GM21360 (cell line): ENCODE results near the gene HSPA5.
A peak's percentile ranks its signal among the peaks of the same experiment; 100 is the strongest.
"Not testable (repeated sequence)": the region's sequence is repeated elsewhere in the genome, so short reads cannot be mapped to it uniquely, and the experiment has no call there.

Source experiments
- ATAC-seq: cut with Tn5 transposase; IDR thresholded peaks from one replicate; pipeline ENCODE4 v1.9.1; 2021; ENCODE audit warnings: mild to moderate bottlenecking, moderate library complexity; ENCODE audit not compliant: unreplicated experiment

Gene HSPA5

DNA sequence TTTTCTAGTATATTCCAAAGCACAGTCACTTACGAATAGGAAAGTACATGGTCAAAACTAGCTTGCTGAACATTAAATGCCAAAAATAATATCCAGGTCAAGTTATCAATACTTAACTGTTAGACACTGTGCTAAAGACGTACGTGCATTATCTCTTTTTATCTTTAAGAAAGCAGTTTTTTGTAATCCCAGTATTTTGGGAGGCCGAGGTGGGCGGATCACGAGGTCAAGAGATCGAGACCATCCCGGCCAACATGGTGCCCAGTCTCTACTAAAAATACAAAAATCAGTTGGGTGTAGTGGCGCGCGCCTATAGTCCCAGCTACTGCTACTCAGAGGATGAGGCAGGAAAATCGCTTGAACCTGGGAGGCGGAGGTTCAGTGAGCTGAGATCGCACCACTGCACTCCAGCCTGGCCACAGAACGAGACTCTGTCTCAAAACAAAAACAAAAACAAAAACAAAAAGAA, 2.7 kb upstream of the HSPA5 start:
- ATAC-seq = no peak

DNA sequence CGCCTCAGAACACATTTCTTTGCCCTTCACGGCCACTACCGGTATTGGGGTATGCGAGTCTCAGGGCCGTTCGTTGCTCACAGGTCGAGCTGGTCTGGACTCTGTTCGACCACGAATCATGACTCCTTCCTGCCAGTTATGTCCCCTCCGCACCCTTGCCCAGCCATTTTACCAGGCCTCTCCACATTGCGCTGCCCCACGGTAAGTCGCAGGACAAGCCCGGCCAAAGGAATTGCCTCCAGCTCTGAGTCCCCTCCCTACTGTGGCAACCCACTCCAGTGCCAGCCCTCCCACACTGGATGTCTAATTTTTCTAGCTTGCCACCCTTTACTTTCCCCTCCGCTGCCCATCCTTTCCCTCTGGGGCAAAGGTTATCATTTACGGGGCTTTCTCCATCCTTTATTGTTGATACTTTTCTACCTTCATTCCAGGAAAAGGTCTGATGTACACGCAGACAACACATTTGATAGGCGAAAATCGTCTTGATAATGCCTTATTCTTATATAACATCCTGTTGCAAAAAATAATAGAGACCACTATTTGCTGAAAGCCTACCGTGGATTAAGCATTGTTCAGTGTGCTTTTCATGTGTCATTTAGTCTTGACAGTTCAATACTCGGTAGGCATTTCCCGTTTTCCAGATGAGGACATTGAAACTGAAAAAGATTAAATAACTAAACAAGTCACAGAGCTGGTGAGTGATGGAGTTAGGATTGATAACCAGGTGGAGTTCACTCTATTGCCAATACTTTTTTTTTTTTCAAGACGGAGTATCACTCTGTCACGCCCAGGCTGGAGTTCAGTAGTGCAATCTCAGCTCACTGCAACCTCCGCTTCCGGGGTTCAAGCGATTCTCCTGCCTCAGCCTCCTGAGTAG, 958 bp upstream of the HSPA5 start:
- peak; percentile 2 for ATAC-seq

DNA sequence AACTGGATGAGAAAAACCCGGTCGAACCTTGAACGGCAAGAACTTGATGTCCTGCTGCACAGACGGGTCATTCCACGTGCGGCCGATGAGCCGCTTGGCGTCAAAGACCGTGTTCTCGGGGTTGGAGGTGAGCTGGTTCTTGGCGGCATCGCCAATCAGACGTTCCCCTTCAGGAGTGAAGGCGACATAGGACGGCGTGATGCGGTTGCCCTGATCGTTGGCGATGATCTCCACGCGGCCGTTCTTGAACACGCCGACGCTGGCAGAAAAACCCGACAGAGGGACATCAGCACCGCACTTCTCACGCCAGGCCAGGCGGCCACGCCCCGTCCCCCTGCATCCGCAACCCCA, 519 bp downstream of the HSPA5 start:
- ATAC-seq = peak; percentile 0

DNA sequence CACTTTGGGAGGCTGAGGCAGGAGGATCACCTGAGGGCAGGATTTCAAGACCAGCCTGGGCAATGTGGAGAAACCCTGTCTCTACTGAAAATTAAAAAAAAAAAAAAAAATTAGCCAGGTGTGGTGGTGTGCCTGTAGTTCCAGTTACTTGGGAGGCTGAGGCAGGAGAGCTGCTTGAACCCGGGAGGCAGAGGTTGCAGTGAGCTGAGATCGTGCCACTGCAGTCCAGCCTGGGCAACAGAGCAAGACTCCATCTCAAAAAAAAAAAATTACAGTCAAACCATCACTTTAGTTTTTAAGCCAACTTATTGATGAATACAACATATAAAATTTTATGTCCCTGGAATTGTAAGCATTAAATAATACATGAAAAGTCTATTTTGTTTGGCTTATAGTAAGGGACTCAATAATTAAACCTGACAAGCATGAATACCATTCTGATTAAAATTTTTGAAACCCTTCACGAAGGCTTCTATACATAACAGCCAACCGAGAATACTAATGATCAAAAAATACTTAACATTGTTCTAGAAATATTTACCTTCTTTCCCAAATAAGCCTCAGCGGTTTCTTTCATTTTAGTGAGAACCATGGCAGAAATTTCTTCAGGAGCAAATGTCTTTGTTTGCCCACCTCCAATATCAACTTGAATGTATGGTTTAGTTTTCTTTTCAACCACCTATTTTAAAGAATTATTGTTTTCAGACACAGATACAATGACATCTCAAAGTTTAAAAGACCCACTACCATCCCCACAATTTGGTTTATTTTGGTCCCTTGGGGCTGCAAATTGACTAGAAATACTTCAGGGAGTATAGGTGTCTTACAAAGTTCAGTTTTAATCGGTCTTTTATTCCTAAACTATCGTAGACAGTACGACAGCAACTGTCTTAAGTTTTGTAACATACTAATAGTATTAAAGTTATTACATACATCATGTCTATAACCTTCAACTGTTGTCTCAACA, 1.2 kb downstream of the HSPA5 start:
- no peak for ATAC-seq

DNA sequence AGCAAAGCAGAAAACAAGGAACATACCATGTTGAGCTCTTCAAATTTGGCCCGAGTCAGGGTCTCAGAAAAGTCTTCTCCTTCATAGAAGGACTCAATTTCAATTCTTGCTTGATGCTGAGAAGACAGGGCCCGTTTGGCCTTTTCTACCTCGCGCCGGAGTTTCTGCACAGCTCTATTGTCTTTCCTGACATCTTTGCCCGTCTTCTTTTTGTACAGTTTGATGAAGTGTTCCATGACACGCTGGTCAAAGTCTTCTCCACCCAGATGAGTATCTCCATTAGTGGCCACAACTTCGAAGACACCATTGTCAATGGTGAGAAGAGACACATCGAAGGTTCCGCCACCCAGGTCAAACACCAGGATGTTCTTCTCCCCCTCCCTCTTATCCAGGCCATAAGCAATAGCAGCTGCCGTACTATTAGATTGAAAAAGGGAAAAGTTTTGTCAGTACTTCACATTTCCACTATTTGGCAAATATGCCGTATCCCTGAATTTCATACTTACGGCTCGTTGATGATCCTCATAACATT, 2.2 kb downstream of the HSPA5 start:
- no peak for ATAC-seq

DNA sequence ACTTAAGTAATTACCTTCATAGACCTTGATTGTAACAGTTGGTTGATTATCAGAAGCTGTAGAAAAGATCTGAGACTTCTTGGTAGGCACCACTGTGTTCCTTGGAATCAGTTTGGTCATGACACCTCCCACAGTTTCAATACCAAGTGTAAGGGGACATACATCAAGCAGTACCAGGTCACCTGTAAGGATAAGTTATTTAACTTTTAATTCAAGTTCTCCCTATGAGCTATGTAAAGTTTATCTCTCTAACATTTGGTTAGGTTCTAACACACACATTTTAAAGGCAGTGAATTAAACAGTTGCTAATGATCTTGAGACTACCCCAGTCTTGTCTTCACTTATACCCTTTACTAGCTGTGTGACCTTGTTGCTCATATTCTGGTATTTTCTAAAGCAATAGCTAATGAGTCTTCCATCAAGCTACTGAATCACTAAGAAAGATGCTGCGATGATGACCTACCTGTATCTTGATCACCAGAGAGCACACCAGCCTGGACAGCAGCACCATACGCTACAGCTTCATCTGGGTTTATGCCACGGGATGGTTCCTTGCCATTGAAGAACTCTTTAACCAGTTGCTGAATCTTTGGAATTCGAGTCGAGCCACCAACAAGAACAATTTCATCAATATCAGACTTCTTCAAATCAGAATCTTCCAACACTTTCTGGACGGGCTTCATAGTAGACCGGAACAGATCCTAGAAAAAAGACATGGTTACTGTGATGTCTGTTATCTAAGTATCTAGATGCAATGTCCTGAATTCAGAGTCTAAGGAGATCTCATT, 2.8 kb downstream of the HSPA5 start:
- no peak for ATAC-seq

DNA sequence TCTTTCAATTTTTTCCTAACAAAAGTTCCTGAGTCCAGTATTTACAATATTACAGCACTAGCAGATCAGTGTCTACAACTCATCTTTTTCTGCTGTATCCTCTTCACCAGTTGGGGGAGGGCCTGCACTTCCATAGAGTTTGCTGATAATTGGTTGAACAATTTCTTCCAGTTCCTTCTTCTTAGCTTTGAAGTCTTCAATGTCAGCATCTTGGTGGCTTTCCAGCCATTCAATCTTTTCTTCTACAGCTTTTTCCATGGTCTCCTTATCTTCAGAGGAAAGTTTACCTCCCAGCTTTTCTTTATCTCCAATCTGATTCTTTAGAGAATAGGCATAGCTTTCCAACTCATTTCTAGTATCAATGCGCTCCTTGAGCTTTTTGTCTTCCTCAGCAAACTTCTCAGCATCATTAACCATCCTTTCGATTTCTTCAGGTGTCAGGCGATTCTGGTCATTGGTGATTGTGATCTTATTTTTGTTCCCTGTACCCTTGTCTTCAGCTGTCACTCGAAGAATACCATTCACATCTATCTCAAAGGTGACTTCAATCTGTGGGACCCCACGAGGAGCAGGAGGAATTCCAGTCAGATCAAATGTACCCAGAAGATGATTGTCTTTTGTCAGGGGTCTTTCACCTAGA, 4.5 kb downstream of the HSPA5 start:
- not testable (repeated sequence) for ATAC-seq

DNA sequence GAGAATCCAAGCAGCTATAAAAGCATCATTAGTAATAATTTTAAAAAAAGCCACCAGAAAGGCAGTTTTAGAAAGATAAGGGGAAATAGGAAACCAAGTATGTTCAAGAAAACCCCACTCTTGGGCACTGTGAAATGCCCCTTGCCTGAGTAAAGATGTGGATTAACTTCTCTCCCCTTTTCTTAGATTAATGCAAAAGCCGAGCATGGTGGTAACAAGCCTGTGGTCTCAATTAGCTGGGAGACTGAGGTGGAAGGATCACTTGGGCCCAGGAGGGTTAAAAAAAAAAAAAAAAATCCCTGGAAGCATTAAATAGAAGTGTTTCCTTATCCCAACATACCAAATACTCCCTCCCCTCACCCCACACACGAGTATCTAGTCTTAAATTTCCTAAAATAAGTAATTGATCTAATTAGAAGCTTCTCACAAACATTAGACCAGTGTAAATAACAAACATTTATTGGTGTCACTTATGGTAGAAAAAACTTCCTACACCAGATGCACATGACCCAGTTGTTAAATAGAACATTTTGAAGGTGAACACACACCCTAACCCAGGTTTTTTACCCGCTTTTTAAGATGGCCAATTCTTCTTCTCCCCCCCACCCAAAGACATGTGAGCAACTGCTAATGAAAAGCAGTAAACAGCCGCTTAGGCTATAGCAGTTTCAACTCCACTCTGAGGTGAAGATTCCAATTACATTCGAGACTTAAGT, 5.2 kb downstream of the HSPA5 start:
- ATAC-seq = no peak

DNA sequence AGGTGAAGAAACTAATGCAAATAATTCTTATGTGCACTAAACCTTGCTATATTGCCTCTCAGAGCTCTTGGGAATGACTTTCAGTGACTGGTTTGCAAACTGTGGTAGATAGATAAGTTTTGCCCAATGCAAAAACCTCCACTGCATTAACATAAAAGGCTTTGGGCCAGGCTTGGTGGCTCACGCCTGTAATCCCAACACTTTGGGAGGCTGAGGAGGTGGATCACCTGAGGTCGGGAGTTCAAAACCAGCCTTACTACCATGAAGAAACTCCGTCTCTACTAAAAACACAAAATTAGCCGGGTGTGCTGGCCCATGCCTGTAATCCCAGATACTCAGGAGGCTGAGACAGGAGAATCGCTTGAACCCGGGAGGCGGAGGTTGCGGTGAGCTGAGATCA, 7.0 kb downstream of the HSPA5 start:
- ATAC-seq = not testable (repeated sequence)

DNA sequence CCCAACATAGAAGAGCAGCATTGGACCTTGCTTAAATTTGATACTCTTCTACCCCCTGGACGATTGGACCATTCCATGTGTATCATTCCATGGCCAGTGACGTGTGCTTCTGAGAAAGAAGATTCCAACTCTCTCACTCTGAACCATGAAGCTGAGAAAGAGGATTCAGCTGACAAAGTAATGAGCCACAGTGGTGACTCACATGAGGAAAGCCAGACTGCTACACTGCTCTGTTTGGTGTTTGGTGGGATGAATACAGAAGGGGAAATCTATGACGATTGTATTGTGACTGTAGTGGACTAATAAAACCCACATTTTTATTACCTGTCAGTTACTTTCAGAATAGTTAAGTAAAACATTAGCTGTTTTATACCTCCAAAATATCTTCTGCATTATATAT, 7.5 kb downstream of the HSPA5 start:
- no peak for ATAC-seq

DNA sequence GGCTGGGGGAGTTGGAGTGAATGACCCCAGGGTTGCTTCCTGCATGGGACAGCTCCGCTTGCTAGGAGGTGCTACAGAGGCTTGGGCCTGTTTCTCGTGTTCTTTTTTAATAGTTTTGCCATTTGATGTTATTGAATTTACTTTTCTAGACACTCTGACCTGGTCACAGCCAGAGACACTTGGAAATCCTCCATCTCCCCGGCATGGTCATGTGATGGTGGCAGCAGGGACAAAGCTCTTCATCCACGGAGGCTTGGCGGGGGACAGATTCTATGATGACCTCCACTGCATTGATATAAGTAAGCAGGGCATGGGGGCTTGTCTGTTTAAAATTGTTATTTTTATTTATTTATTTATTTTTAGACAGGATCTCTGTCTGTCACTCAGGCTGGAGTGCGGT, 13.4 kb downstream of the HSPA5 start:
- ATAC-seq = no peak

DNA sequence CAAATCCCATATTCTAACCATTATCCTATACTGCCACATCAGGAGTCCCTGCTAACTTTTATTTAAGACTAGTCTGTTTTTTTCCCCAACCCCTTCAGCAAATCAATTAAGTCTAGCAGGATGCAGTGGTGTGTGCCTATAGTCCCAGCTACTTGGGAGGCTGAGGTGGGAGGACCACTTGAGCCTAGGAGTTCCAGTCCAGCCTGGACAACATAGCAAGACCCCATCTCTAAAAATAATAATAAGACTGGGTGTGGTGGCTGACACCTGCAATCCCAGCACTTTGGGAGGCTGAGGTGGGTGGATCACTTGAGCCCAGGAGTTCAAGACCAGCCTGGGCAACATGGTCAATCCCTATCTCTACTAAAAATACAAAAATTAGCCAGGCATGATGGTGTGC, 16.3 kb downstream of the HSPA5 start:
- not testable (repeated sequence) for ATAC-seq

DNA sequence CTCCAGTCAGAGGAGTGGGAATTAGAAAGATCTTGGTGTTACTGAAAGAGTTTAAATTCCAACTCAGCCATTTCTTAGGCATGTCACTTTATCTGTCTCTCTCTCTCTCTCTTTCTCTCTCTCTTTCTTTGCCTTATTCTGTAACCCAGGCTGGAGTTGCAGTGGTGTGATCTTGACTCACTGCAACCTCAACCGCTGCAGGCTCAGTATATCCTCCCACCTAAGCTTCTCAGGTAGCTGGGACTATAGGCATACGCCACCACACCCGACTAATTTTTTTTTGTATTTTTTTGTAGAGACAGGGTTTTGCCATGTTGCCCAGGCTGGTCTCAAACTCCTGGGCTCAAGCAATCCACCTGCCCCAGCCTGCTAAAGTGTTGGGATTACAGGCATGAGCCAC, 22.5 kb downstream of the HSPA5 start:
- ATAC-seq = no peak

DNA sequence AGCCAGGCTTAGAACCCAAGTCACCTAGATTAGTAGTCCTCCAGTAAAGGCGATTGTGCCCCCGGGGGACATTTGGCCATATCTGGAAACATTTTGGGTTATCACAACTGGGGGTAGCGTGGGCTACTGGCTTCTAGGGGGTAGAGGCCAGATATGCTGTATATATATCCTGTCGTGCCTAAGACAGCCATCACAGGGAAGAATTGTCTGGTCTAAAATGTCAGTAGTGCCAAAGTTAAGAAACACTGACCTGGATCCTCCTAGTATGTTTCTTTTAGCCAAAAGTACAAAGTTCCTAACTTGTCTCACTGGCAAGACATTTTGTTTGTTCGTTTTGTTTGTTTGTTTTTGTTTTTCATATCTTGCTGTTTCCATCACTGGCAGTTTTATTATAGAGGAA, 27.0 kb downstream of the HSPA5 start:
- ATAC-seq = no peak

DNA sequence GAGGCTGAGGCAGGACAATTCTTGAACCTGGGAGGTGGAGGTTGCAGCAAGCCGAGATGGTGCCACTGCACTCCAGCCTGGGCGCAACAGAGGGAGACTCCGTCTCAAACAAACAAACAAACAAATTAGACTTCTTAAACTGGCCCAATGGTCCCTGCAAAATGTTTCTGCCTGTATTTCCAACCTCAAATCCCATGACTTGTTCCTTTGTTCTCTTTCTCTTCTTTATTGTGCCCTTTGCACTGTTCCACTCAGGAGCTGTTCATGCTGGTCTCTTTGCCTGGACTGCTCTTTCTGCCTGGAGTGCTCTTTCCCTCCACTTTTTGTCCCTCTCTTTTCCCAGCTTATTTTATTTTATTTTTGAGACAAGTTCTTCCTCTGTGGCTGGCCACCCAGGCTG, 36.7 kb downstream of the HSPA5 start:
- no peak for ATAC-seq

DNA sequence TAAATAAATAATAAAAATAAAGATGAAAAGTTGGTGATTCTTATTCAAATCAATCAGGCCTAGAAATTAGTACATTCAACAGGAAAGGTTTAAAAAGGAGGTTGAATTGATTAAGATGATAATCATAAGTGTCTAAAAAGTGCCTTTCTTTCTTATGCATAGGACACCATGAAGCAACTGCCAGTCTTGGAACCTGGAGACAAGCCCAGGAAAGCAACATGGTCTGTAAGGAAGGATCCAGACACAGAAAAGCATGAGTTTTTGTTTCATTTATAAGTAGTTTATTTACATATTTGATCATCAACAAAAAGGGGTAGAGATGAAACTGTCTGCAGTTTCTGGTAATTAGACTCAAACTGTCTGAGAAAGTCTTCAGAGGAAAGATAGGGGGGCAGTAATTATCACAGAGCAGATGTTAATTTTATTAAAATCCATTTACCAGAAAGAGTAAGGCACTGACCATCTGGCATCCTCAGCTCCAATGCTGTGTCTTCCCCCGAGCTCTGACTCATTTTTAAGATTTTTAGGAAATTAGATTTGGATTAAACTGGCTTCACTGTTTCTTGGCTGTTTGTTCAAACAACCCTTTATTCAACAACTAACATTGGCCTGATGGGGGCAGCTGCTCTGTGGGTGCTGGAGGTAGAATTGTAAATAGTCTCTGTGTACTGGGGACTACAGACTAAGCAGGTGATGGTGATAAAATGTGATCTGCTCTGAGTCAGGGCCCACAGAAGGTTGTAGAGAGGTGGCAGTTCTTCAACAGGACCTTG, 38.1 kb downstream of the HSPA5 start:
- no peak for ATAC-seq

DNA sequence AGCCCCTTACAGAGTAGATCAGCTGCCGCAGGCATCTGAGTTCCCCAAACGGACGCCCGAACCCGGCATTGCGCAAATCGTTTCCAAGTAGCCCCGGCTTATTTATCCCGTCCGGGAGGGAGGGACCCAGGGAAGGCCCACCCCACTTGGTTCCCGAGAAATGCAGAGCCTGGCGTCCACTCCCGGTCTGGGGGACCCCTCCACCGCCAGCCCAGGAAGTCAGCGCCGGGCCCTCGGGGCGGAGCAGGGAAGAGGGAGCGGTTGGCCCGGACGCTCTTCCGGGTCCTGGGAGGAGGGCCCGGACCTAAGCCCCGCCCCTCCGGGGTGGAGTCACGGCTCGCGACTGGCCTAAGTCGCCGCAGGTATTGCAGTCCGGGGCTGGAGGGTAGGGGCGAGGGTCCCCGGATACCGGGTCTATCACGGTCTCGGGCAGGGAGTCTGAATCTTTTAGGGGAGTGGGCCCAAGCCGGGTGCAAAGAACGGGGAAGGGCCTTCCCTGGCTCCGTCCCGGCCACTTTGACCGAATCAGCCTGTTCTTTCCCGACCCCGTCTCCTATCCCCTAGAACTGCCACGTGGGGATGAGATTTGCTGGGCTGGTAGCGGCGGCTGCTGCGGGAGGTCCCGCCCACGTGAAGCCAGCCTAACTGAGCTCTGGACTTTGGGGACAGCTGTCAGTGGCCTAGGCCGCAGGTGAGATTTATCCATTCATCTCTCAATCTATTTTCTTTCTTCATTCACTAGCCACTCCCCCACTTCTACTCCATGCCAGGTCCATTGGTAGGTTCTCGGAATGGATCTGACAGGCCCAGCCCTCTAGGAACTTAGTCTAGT, 40.7 kb downstream of the HSPA5 start, which contains the start of gene RABEPK:
Gene RABEPK, plus strand, starts transcription at position 327 of the 832 bp plus-strand sequence. CDS start 2,472 bp downstream, outside the sequence.
- ATAC-seq = peak; percentile 96

DNA sequence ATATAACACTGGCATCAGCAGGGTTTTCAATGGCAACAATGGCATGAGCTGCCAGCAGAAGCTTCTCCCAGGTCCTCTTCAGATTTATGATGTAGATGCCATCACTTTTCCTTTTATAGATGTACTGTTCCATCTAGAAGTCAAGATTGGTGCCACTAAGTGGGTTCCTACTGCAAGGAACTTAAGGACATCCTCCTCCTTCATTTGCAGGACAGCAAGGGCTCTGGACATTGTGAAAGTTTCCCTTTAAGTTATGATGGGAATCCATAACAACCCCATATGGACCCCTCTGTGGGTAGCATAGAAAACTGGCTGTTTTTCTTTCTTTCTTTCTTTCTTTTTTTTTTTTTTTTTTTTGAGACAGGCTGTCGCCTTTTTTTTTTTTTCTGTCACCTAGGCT, 45.6 kb downstream of the HSPA5 start:
- ATAC-seq = not testable (repeated sequence)
